Tibial nerve (tissue), 3 donors: ENCODE measurements around the gene ARHGEF38.
"Not testable (repeated sequence)": the region's sequence is repeated elsewhere in the genome, so short reads cannot be mapped to it uniquely, and the experiment has no call there.

Experiments used
- CTCF ChIP-seq, 5 experiments: fragments of 200-600 bp in 3 of 5; fragments of 450-650 bp in 2 of 5; sonication (generic) in 3 of 5; IDR thresholded peaks; one replicate each; pipeline ENCODE4 v1.5.1; 2016 to 2019; ENCODE audit warnings: antibody characterized with exemption in 5 of 5, mild to moderate bottlenecking in 3 of 5, moderate library complexity in 2 of 5
- POLR2A ChIP-seq, 2 donors: fragments of 450-650 bp; IDR thresholded peaks; one replicate each; pipeline ENCODE4 v1.6.1; 2017; ENCODE audit warnings: antibody characterized with exemption in 2 of 2, mild to moderate bottlenecking in 2 of 2, moderate library complexity in 2 of 2

GRCh38 chr4:105729895-105730294 lies 177.5 kb downstream of the ARHGEF38 start:
- TF ChIP-seq POLR2A, CTCF (IDR thresholded peaks at IDR 0.05): not testable (repeated sequence)
